Osteoblast (primary cell): ENCODE measurements around the gene SARS1. TPM values are rescaled to one million over a fixed set of nuclear protein-coding genes. Genes with fewer than 3 reads are reported as not detected.

Experiments used
- DNase-seq: peaks from one replicate; pipeline ENCODE4 v3.0.0; 2011; ENCODE audit warnings: low spot score, mixed read lengths; ENCODE audit not compliant: insufficient read length; ENCODE audit errors: missing footprints
- H2AFZ ChIP-seq: 2 replicates; pipeline ENCODE4 v1.6.0; 2011; ENCODE audit warnings: mild to moderate bottlenecking, low read length
- H3K27ac ChIP-seq: 2 replicates; pipeline ENCODE4 v1.5.1; 2011; ENCODE audit warnings: mild to moderate bottlenecking, low read depth, low read length, moderate library complexity
- H3K27me3 ChIP-seq: 2 replicates; pipeline ENCODE4 v1.6.0; 2012; ENCODE audit warnings: mild to moderate bottlenecking, control low read depth, inconsistent platforms, low read length, moderate library complexity; ENCODE audit not compliant: insufficient read depth
- H3K36me3 ChIP-seq: 2 replicates; pipeline ENCODE4 v1.5.1; 2011; ENCODE audit warnings: mild to moderate bottlenecking, low read length, control low read depth, moderate library complexity; ENCODE audit not compliant: insufficient read depth
- H3K4me1 ChIP-seq: 2 replicates; pipeline ENCODE4 v1.5.1; 2011; ENCODE audit warnings: mild to moderate bottlenecking, low read length, control low read depth, moderate library complexity; ENCODE audit not compliant: insufficient read depth
- H3K4me2 ChIP-seq: 2 replicates; pipeline ENCODE4 v1.6.0; 2011; ENCODE audit warnings: mild to moderate bottlenecking, low read length; ENCODE audit not compliant: insufficient read depth
- H3K4me3 ChIP-seq: fragments of 200-600 bp; sonication (generic); 3 replicates; pipeline ENCODE4 v1.5.1; 2012; ENCODE audit warnings: mild to moderate bottlenecking, low read length, inconsistent platforms; ENCODE audit not compliant: insufficient read depth
- H3K79me2 ChIP-seq: 2 replicates; pipeline ENCODE4 v1.6.0; 2012; ENCODE audit warnings: mild to moderate bottlenecking, low read length, control low read depth, inconsistent platforms; ENCODE audit not compliant: insufficient read depth
- H3K9me3 ChIP-seq: 2 replicates; pipeline ENCODE4 v1.5.1; 2011; ENCODE audit warnings: low read depth, low read length, control low read depth
- H4K20me1 ChIP-seq: 2 replicates; pipeline ENCODE4 v1.6.0; 2012; ENCODE audit warnings: mild to moderate bottlenecking, low read length, control low read depth; ENCODE audit not compliant: insufficient read depth
- total RNA-seq: library from RNA; depleted of rRNA; stranded (reverse); fragments of >200 nt; gene quantifications from 2 replicates; pipeline ENCODE4 v1.2.3, GENCODE V29; 2012
- TF ChIP-seq, protein P1 (sequence below): IDR thresholded peaks from 2 replicates; pipeline ENCODE4 v1.5.1; 2011; ENCODE audit warnings: mild to moderate bottlenecking, low read depth, low read length, moderate library complexity; ENCODE audit errors: extremely low read depth

The SARS1 gene
- total RNA-seq, 1 donor, result 392 TPM

DNA sequence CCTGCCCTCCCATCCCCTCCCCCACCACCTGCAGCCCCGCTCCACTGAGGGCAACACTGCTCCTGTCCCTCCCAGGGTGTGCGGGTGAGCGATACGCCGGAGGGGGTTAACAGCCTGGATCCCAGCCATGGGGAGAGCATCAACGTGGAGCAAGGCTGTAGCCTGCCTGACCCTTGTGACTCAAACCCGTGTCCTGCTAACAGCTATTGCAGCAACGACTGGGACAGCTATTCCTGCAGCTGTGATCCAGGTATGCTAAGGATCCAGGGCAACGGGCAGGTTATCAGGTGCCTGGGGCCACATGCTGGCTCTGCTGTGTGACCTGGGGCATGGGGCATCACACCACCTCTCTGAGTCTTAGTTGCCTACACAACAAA, 50.6 kb downstream of the SARS1 start:
- Histone ChIP-seq H3K36me3 (no peaks in the 10 kb centered on the region), H3K27me3 (no peaks in the 10 kb centered on the region), H3K27ac (no peak overlapping the region), H3K4me2 (no peak overlapping the region), H2AFZ (no peak overlapping the region), H4K20me1 (no peaks in the 10 kb centered on the region), H3K4me1 (peaks cover 6% of the 10 kb centered on the region), H3K79me2 (no peaks in the 10 kb centered on the region), H3K4me3 (no peak overlapping the region), H3K9me3 (no peaks in the 10 kb centered on the region)
- TF ChIP-seq, protein P1, sequence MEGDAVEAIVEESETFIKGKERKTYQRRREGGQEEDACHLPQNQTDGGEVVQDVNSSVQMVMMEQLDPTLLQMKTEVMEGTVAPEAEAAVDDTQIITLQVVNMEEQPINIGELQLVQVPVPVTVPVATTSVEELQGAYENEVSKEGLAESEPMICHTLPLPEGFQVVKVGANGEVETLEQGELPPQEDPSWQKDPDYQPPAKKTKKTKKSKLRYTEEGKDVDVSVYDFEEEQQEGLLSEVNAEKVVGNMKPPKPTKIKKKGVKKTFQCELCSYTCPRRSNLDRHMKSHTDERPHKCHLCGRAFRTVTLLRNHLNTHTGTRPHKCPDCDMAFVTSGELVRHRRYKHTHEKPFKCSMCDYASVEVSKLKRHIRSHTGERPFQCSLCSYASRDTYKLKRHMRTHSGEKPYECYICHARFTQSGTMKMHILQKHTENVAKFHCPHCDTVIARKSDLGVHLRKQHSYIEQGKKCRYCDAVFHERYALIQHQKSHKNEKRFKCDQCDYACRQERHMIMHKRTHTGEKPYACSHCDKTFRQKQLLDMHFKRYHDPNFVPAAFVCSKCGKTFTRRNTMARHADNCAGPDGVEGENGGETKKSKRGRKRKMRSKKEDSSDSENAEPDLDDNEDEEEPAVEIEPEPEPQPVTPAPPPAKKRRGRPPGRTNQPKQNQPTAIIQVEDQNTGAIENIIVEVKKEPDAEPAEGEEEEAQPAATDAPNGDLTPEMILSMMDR, result no peak
- peak; percentile 60 for DNase-seq

DNA sequence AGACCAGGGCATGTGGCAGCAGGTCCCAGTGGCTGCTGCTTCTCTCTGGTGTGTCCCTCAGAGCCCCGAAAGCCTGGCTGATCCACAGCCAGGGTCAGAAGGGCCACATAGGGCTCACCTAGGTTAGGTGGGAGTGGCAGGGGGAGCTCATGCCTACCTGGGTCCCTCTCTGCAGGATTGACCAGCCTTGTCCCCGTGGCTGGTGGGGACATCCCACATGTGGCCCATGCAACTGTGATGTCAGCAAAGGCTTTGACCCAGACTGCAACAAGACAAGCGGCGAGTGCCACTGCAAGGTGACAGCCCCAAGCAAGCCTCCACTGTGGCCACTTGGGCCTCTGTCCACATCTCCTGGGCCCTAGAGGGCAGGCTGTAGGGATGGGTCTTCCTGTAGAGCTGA, 51.3 kb downstream of the SARS1 start:
- H3K27ac ChIP-seq, result no peak overlapping the region
- no peak overlapping the region for H2AFZ ChIP-seq
- H3K4me1 ChIP-seq, result peaks cover 6% of the 10 kb centered on the region
- H3K4me2 ChIP-seq, result no peak overlapping the region
- H3K9me3 ChIP-seq, result no peaks in the 10 kb centered on the region
- no peaks in the 10 kb centered on the region for H3K36me3 ChIP-seq
- H3K4me3 ChIP-seq, result no peak overlapping the region
- no peaks in the 10 kb centered on the region for H3K27me3 ChIP-seq
- TF ChIP-seq, protein P1, result no peak
- no peaks in the 10 kb centered on the region for H3K79me2 ChIP-seq
- DNase-seq, result peak; percentile 78
- no peaks in the 10 kb centered on the region for H4K20me1 ChIP-seq

DNA sequence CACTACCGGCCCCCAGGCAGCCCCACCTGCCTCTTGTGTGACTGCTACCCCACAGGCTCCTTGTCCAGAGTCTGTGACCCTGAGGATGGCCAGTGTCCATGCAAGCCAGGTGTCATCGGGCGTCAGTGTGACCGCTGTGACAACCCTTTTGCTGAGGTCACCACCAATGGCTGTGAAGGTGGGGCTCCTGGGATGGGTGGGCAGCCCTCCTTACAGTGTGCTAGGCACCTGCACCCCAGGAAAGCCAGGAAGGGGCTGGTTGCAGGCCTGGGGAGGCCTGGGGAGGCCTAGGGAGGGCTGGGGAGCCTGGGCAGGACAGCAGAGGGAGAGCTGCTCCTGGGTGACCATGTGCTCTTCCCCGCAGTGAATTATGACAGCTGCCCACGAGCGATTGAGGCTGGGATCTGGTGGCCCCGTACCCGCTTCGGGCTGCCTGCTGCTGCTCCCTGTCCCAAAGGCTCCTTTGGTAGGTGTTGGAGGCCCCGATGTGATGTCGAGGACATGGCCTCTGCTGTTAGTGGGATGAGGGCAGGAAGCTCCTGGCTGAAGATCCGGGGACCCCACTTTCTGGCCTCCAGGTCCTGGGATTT, 52.1 kb downstream of the SARS1 start:
- H2AFZ ChIP-seq, result no peak overlapping the region
- peak; percentile 61 for DNase-seq
- no peaks in the 10 kb centered on the region for H3K9me3 ChIP-seq
- H3K4me1 ChIP-seq, result peaks cover 6% of the 10 kb centered on the region
- H3K4me2 ChIP-seq, result no peak overlapping the region
- TF ChIP-seq, protein P1, result no peak
- no peaks in the 10 kb centered on the region for H3K79me2 ChIP-seq
- no peaks in the 10 kb centered on the region for H3K36me3 ChIP-seq
- no peak overlapping the region for H3K27ac ChIP-seq
- no peaks in the 10 kb centered on the region for H3K27me3 ChIP-seq
- H3K4me3 ChIP-seq, result no peak overlapping the region
- no peaks in the 10 kb centered on the region for H4K20me1 ChIP-seq

DNA sequence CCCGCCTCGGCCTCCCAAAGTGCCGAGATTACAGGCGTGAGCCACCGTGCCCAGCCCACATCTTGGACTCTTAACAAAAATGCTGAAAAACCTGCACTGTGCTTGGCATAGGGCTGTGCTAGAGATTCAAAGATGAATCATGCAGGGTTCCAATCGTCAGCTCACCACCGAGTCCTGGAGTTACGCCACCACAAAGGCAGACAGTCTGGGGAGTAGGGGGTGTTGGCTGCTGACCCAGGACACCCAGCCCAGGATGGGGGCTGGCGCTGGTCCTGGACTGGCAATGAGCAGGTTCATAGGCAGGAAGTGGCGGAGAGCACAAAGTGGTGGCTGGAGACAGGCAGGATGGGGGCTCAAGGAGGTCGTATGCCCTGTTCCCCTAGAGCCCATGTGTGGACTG, 53.2 kb downstream of the SARS1 start:
- Histone ChIP-seq H3K9me3 (no peaks in the 10 kb centered on the region), H2AFZ (no peak overlapping the region), H3K27ac (no peak overlapping the region), H3K4me2 (no peak overlapping the region), H3K4me3 (no peak overlapping the region), H3K4me1 (peaks cover 6% of the 10 kb centered on the region), H3K36me3 (no peaks in the 10 kb centered on the region), H3K27me3 (no peaks in the 10 kb centered on the region), H3K79me2 (no peaks in the 10 kb centered on the region), H4K20me1 (no peaks in the 10 kb centered on the region)
- TF ChIP-seq, protein P1, result no peak
- DNase-seq, result peak; percentile 98
